Kidney glomerular epithelial cell (primary cell): Measurements from ENCODE around the gene MROH8.
A peak's percentile ranks its signal among the peaks of the same experiment; 100 is the strongest.

Source experiments
- DNase-seq: peaks from one replicate; lab custom pipeline; 2025; lab: John Stamatoyannopoulos, UW

The MROH8 gene

GRCh38 chr20:37198932-37199660 is 19.7 kb upstream of the MROH8 start:
- no peak for DNase-seq

DNA sequence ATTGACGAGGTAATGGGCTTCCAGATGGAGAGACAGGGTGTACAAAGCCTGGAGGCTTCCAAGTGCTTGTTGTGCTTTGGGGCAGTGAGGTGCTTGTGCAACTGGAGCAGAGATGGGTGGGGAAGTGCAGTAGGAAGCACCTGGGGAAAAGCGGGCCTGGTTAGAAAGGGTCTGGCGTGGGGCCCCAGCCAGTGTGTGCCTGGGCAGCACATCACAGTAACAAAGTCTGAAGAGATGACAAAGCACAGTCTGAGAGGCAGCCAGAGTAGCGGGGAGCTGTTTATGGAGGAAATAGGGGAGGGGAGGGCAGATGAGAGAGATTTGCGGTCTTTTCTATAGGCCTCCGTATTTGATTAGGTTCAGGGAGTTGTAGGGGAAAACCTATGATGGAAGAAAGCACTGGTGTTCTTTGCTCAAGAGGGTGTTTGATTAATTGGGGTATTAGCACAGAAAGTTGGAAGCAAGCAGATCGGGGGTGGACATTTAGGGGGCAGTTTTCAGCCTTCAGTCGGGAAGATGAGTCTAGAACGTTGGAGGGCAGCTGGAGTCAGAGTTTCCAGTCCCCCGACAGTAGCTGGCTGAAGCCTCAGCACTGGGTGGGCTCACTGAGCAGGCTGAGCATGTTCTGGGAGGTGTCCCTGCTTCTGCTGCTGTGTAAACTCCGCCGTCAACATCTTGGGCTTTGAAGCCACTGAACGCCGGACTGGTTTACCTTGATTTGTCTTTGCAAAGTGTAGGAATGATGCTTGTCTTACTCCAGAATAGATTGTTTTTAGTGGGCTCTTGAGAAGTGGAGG is 15.5 kb upstream of the MROH8 start:
- no peak for DNase-seq

- DNase-seq = no peak
These were observed 14.5 kb upstream of the MROH8 start for GRCh38 chr20:37193821-37194220.

- DNase-seq = no peak
These were observed 13.9 kb upstream of the MROH8 start for GRCh38 chr20:37193226-37193625.

DNA sequence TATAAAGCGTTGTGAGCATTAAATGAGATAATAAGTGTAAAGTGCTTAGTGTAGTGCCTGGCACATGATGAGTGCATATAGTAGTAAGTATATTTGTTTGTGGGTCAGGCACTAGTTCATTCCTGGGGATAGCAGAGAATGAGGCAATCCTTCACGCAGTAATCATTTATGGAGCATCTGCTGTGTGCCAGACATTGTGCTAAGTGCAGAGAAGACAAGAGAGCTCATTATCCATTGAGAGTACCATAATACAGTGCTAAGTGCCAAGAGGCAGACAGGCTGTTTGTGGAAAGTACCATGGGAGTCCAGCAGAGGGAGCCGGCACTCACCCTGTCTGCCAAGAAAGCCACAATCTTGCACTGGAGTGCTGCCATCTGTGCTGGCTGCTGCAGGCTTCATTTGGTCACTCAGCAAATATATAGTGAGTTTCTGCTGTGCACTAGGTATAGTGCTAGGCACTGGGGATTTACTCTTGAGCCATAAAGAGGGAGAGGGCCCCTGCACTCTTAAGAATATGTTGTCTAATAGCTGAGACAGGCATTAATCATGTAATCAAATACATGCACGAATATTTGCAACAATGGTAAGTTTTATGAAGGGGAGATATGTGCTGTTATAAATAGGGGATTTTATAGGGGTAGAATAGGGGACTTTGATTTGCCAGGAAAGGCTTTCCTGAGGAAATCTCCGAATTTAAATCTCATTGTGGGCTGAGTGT is 12.9 kb upstream of the MROH8 start:
- DNase-seq = peak; percentile 74

- DNase-seq = no peak
These were observed 11.2 kb upstream of the MROH8 start for GRCh38 chr20:37190354-37191112.

- DNase-seq = no peak
These were observed 10.2 kb upstream of the MROH8 start for GRCh38 chr20:37189416-37190016.

DNA sequence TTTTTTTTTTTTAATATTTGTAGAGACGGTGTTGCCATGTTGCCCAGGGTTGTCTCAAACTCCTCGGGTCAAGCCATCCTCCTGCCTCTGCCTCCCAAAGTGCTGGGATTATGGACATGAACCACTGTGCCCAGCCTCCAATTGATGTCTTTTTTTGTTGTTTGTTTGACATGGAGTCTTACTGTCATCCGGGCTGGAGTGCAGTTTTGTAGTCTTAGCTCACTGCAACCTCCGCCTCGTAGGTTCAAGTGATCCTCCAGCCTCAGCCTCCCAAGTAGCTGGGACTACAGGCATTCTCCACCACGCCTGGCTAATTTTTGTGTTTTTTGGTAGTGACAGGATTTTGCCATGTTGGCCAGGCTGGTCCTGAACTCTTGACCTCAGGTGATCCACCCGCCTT is 9.4 kb upstream of the MROH8 start:
- DNase-seq = no peak

GRCh38 chr20:37185686-37186085 is 6.3 kb upstream of the MROH8 start:
- DNase-seq = no peak

GRCh38 chr20:37179683-37180524 is 556 bp upstream of the MROH8 start:
- DNase-seq = peak; percentile 55

DNA sequence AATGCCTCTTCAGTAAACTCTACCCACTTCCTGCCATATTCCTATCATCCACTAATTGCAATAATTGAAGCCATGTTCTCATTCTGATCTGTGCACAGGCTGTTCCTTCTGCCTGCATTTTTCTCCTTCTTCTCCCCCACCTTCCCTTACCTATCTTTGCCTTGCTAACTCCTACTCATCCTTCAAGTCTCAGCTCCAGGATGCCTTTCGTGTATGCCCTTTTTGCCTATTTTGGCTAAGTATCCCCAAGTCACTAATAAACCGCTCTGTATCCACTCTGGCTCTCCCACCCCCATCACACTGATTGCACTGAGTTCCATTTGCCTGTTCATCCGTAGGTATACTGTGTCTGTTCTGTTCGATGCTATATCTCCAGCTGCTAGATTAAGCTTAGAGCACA is 6.5 kb downstream of the MROH8 start:
- no peak for DNase-seq

DNA sequence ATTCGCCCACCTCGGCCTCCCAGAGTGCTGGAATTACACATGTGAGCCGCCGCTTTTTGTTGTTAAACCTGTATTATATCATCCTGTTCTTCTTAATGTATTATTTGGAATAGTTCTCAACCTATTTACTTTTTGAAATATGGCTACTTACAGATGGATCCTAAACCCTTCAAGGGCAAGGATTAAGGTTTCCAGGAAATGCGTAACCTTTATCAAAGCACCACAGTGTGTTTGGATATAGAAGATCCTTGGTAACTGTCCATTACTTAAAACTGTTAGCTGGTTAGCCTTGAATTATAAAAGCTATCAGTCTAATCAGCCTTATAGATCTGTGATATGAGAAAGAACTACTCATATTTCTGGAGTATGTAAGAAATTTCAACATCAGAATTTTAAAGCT is 12.5 kb downstream of the MROH8 start:
- DNase-seq = no peak

- no peak for DNase-seq
These were observed 14.3 kb downstream of the MROH8 start for GRCh38 chr20:37165031-37165430.

- no peak for DNase-seq
These were observed 15.4 kb downstream of the MROH8 start for GRCh38 chr20:37163832-37164554.

DNA sequence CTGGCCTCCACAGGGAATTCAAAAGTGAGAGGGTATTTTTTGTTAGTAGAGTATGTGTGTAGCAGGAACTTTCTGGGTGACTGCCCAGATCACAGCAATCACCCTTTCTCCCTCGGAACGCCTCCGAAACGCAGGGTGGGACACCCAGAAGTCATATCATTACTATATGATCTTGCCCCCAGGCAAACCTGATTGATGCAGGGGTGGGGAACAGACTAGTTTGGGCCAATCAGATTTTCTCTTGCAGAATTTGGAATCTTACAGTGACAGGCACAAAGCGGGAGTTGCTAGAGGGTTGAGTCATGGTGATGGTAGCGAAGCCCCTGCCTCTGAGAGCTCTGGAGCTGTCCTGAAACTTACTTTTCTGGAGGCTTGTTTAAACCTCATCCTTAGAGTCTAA is 16.7 kb downstream of the MROH8 start:
- no peak for DNase-seq

- DNase-seq = no peak
These were observed 17.4 kb downstream of the MROH8 start for GRCh38 chr20:37161830-37162549.

DNA sequence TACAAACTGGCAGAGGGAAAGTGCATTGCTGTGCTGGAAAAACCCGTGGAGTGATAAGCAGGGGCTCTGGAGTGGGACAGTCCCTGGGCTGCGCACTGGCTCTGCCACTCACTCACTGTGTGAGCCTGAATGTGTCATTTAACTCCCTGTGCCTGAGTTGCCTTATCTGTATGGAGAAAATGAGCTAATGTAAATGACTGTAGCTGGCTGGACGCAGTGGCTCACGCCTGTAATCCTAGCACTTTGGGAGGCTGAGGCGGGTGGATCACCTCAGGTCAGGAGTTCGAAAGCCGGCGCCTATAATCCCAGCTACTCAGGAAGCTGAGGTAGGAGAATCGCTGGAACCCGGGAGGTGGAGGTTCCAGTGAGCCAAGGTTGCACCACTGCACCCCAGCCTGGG is 18.7 kb downstream of the MROH8 start:
- no peak for DNase-seq

DNA sequence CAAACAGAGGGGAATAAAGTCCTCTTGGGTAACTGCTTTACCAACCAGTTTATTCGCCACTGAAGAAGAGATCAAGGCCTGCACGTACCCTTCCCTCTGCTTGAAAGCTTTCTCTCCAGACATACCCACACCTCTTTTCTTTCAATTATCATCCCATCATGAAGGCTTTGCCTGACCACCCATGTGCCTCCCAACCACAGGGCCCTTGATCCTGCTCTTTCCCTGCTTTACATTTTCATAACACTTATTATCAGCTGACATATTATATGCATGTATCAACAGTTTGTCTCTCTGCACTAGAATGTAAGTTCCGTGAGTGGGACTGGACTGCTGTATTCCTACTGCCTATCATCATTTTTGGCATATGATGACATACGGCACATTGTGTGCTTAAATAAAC is 21.1 kb downstream of the MROH8 start:
- DNase-seq = no peak

GRCh38 chr20:37155987-37156386 is 23.4 kb downstream of the MROH8 start:
- DNase-seq = no peak
